ENCODE measurements around the gene DMRTC2.

Gene DMRTC2

DNA sequence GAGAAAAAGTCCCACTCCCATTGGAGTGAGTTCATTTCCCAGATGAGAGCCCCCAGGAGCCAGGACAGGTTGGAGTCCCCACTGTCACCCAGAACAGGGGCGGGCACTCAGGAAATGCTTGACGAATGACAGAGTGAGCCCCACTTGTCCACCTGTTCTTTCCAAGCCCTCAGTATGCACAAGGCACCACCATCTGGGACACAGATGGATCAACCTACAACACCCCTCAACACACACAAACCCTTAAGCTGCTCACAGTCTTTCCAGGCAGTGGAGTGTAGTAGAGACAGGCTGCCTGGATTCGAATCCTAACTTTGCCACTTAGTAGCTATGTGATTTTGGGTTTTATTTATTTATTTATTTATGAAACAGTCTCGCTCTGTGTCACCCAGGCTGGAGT lies 46.1 kb downstream of the DMRTC2 start:
- DNase-seq (ENCODE audit: low spot score): no peak

DNA sequence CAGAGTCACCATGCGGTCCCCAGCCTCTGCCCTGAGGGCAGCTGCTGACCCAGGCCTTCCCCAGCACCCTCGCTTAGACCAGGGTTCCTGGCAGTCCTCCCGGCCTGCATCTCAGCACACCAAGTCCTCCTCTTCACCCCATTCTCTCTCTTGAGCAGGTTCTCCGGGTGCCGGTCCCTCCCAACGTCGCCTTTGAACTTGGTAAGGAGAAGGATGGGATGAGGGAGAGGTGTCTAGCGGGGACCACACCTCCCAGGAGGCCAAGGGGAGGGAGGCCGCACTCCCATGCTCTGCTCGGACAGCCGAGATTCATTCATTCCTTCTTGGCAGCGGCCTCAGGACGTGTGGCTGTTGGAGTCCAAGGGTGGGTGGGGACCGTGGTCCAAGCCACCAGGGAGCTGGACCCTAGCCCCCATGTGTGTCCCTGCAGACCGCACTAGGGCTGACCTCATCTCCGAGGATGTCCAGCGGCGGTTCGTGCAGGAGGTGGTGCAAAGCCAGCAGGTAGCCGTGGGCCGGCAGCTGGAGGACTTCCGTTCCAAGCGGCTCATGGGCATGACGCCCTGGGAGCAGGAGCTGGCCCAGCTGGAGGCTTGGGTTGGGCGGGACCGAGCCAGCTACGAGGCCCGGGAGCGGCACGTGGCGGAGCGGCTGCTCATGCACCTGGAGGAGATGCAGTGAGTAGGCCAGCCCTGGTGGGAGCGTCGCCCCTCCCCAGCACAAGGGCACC lies 47.5 kb downstream of the DMRTC2 start:
- no peak for DNase-seq (ENCODE audit: low spot score)

DNA sequence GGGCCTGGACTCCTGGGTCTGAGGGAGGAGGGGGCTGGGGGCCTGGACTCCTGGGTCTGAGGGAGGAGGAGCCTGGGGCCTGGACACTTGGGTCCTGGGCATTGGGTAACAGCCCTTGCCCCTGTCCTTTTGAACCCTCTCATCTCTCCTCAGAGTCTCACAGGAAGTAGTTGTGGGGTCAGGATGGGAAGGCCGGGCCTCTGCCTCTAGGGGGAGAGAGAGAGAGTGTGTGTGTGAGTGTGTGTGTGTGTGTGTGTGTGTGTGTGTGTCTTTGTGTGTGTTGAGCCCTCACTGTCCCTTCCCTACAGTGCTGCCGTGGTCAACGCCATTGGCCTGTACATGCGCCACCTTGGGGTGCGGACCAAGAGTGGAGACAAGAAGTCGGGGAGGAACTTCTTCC lies 49.1 kb downstream of the DMRTC2 start:
- peak; percentile 56 for DNase-seq (ENCODE audit: low spot score)

DNA sequence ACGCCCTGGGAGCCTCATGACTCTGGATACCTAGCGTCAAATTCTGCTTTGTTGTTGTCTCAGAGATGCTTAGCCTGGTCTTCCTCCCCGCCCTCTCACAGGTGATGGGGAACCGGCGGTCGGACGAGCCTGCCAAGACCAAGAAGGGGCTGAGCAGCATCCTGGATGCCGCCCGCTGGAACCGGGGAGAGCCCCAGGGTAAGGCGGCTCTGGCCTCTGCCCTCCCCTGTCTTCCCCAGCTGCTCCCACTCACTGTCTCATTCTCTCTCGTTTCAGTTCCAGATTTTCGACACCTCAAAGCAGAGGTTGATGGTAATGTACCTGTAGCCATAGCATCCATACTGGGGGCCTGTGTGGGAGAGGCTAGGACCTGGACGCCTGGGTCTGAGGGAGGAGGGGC lies 49.5 kb downstream of the DMRTC2 start:
- no peak for DNase-seq (ENCODE audit: low spot score)

DNA sequence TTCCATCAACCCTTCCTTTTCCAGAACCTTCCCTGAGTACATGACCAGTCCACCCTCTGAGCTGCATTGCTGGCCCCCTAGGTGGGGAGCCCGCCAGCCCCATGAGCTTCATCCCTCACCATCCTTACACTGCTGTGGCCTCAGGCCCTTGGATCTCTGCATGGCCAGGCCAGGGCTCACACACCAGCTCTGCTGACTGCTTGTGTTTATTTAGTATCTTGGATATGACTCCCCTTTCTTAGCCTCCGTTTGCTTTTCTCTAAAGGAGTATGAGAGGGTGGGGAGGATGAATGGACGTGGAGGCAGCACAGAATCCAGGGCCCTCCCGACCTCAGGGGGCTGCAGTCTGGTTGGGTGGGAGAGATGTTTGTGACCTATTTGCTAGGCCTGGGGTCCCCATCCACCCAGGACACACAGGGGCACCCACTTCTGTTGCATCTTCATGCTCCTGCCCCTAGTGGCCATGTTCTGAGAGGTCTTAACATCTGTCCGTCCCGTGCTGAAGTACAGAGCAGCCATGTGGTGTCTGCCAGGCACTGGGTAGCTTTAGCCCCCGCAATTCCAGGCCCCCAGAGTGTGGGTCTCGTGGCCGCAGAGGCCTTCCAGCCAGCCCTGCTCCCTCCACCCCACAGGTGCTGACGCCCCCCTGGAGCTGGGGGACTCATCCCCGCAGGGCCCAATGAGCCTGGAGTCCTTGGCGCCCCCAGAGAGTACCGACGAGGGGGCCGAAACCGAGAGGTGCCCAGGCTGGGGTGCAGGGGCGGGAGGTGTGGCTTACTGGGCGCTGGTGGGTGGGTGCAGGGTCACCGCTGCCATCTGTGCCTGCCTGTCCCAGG lies 51.1 kb downstream of the DMRTC2 start:
- peak; percentile 43 for DNase-seq (ENCODE audit: low spot score)

DNA sequence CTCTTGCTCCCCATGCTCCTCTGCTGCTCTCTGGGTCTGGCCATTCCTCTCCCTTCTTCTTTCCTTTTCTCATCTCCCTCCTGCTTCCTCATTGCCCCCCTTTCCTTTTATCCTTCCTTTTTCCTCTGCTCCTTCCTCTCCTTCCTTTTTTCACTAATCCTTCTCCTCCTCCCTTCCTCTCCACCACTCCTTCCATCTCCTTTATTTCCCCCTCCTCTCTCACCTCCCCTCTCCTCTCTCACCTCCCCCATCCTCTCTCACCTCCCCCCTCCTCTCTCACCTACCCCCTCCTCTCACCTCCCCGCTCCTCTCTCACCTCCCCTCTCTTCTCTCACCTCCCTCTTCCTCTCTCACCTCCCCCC lies 51.7 kb downstream of the DMRTC2 start:
- DNase-seq (ENCODE audit: low spot score): no peak

DNA sequence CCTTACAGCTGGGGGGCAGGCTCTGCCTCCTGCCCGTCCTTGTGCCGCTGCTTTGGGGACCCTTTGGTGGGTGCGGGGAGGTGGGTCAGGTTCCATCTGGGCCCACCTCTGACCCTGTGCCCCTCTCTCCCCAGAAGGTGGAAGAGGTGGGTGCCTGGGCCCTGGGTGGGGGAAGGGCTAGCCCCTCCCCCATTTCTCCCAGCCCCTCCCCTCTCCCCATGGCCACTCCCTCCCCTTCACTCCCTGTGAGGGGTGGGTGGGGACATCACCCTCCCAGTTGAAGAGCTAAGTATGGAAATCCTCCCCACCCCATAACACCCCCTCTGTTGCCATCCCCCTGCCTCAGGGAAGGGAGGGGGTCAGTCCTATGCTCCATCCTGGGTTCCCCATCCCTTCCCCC lies 52.3 kb downstream of the DMRTC2 start:
- peak; percentile 49 for DNase-seq (ENCODE audit: low spot score)

DNA sequence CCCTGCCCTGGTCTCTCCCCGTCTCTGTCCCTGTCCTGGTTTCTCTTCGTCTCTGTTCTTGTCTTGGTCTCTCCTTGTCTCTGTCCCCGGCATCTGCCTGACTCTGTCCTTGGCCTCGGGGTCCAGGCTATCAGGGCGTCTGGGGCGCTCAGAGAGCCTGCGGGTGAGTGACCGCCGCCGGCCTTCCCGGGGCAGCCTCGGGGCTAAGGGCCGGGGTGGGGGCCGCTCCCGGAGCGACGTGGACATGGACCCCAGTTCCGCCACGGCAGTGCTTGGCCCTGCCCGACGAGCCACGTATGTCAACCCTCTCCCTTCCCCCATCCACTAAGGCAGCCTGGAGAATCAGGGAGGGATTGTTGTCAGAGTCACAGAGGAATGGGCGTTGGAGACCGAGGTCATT lies 53.0 kb downstream of the DMRTC2 start:
- no peak for DNase-seq (ENCODE audit: low spot score)

DNA sequence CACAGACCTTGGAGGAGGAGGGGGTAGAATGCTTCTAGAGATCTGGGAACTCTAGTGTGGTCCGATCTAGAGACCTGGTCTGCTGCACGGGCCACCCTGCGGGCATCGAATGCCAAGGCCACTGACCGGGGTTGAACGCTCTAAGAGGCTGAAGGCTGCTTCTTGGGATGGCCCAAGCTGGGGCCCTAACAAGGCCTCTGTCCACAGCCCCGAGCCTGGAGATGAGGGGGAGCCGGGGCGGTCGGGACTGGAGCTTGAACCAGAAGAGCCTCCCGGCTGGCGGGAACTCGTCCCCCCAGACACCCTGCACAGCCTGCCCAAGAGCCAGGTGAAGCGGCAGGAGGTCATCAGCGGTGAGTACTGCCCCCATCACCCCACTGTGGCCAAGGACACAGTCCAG lies 53.4 kb downstream of the DMRTC2 start:
- no peak for DNase-seq (ENCODE audit: low spot score)

Data from iPS-NIHi11 (cell line).